ENCODE results near the gene SLC6A2. TPM values are rescaled to one million over a fixed set of nuclear protein-coding genes. Genes with fewer than 3 reads are reported as not detected.

Gene SLC6A2
- total and polyA plus RNA-seq, 9 of the 15 experiments (the other 6 are each of a cell fraction or from before 2014, with no cell fraction given) = not detected

DNA sequence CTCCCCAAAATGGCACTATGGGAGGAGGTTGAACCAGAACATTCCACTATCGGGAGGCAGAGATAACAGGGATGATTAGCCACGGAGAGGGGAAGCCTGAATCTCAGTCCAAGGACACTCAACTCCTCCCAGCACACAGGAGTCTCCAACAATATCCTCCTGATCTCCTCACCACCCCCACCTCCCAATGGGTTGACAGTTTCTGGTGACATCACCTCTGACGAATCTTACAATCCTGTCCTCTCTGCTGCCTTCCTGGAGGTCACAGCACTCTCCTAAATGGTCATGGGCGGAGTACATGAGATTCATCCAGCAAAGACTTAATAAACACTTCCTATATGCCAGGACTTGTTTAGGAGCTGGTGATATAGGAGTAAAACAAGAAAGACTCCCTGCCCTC is 80.9 kb downstream of the SLC6A2 start:
- no peak overlapping the region for H3K27ac ChIP-seq (ENCODE audit: extremely low read depth, low read depth, low read length)
- no peak for DNase-seq (ENCODE audit: extremely low read depth in 1 of 4, low spot score in 3 of 4)
- intact Hi-C loops (cut with micrococcal nuclease) (no loop called here), in situ Hi-C loops (cut with MboI) (no loop called here)
- H3K9ac ChIP-seq (ENCODE audit: insufficient read depth in 1 of 2, low read depth in 2 of 2, low read length in 2 of 2) = no peak overlapping the region
- no peak overlapping the region for H3K4me3 ChIP-seq
- H3K4me1 ChIP-seq (replicated peaks in 1 of 2; ENCODE audit: control insufficient read depth in 2 of 2, insufficient read depth in 2 of 2, low read length in 2 of 2) = no peaks in the 10 kb centered on the region
- no peak overlapping the region for H2AFZ ChIP-seq (ENCODE audit: low read depth, low read length)
- no peaks in the 10 kb centered on the region for H3K79me2 ChIP-seq (ENCODE audit: control insufficient read depth, insufficient read depth, low read length)
- H3K36me3 ChIP-seq (ENCODE audit: control insufficient read depth, insufficient read depth, low read length) = no peaks in the 10 kb centered on the region
- ChIA-PET POLR2A (no interaction called here), CTCF (ENCODE audit: low intra/inter-chr PET ratio) (no interaction called here)
- no peak for FAIRE-seq
- no peak for TF ChIP-seq HDAC1 (IDR thresholded peaks at IDR 0.05)
- no peak for TF ChIP-seq ZNF778 (CRISPR knock-in tag; IDR thresholded peaks at IDR 0.05)
- no peak for TF ChIP-seq RBM39 (optimal IDR thresholded peaks at IDR 0.05; ENCODE audit: low read depth, low read length)
- no peak for TF ChIP-seq ZNF766 (CRISPR knock-in tag; conservative IDR thresholded peaks at IDR 0.05)
- TF ChIP-seq ZZZ3 (IDR thresholded peaks at IDR 0.05) = no peak
- no peak for TF ChIP-seq BRD4 (IDR thresholded peaks at IDR 0.05)
- TF ChIP-seq MIER1 (IDR thresholded peaks at IDR 0.05; ENCODE audit: low read depth) = no peak
- TF ChIP-seq SRSF1 (IDR thresholded peaks at IDR 0.05; ENCODE audit: low read depth, low read length) = no peak
- no peak for TF ChIP-seq ZNF436 (CRISPR knock-in tag; IDR thresholded peaks at IDR 0.05)
- TF ChIP-seq SNIP1 (IDR thresholded peaks at IDR 0.05; ENCODE audit: low read depth) = no peak
- TF ChIP-seq ZNF780A (CRISPR knock-in tag; IDR thresholded peaks at IDR 0.05) = no peak
- TF ChIP-seq POLR3G (IDR thresholded peaks at IDR 0.05; ENCODE audit: extremely low read depth, insufficient read length, insufficient replicate concordance) = no peak
- TF ChIP-seq, protein P1, sequence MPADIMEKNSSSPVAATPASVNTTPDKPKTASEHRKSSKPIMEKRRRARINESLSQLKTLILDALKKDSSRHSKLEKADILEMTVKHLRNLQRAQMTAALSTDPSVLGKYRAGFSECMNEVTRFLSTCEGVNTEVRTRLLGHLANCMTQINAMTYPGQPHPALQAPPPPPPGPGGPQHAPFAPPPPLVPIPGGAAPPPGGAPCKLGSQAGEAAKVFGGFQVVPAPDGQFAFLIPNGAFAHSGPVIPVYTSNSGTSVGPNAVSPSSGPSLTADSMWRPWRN (IDR thresholded peaks at IDR 0.05; ENCODE audit: low read depth) = no peak
- peaks cover 11 to 25% of the 10 kb centered on the region in 2 experiments; a peak in 3 of 5 replicates for H3K27me3 ChIP-seq (ENCODE audit: control insufficient read depth in 2 of 2, insufficient read depth in 2 of 2, low read length in 2 of 2)
- H4K20me1 ChIP-seq (replicated peaks; ENCODE audit: control insufficient read depth, insufficient read depth, low read length) = no peaks in the 10 kb centered on the region
- no TSS peak for BruUV-seq (replicated peaks)
- H3K9me3 ChIP-seq (replicated peaks; ENCODE audit: control insufficient read depth, insufficient read depth, low read depth, low read length) = no peaks in the 10 kb centered on the region; the same call in 1 of the 2 replicates
- no peak overlapping the region for H3K4me2 ChIP-seq (ENCODE audit: insufficient read depth, low read length)
- 0% methylated on average over 4 of the region's 4 CpGs for WGBS (ENCODE audit: insufficient coverage, low coverage, missing lambda C conversion rate)
- H3K9me1 ChIP-seq (ENCODE audit: control insufficient read depth, insufficient read depth, low read length) = no peaks in the 10 kb centered on the region
- no peak; the same call in 2 of the 3 replicates for ATAC-seq

Data from K562 (cell line).